LNCAP (cell line): ENCODE measurements around the gene MKNK1.

Experiments used
- TF ChIP-seq, protein P1 (sequence below): fragments of 450-650 bp; IDR thresholded peaks from 2 replicates; pipeline ENCODE4 v1.5.1; 2017; ENCODE audit warnings: mild to moderate bottlenecking

The MKNK1 gene

DNA sequence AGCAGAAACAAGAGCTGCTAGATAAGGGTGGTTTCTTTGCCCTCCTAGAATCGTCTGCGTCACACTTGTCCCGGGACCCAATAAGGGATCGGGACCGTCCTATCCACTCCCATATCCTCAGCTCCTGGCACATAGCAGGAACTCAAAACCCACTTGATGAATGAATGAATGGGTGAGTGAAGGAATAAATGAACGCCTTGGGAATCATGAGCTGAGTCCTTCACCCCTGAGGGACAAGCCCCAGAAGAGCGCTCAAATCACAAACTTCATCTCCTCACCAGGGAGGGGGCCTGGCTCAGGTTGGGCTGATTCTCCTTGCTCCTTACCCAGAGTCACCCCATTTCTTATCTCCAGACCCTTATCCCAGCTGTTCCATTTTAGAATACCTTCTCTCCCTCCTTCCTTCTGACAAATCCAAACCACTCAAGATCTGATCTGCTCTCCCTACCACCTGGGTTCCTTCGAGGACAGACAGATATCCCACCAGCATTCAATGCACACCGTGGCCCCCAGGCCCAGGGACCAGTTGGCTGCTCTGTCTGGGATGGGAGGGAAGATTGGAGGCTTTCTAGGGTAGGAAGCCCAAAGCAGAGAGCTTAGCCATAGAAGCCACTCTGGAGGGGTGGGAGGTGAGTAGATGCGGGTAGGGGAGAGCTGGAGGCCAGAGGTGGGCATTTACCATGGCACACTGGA, 13.2 kb upstream of the MKNK1 start:
- TF ChIP-seq, protein P1, sequence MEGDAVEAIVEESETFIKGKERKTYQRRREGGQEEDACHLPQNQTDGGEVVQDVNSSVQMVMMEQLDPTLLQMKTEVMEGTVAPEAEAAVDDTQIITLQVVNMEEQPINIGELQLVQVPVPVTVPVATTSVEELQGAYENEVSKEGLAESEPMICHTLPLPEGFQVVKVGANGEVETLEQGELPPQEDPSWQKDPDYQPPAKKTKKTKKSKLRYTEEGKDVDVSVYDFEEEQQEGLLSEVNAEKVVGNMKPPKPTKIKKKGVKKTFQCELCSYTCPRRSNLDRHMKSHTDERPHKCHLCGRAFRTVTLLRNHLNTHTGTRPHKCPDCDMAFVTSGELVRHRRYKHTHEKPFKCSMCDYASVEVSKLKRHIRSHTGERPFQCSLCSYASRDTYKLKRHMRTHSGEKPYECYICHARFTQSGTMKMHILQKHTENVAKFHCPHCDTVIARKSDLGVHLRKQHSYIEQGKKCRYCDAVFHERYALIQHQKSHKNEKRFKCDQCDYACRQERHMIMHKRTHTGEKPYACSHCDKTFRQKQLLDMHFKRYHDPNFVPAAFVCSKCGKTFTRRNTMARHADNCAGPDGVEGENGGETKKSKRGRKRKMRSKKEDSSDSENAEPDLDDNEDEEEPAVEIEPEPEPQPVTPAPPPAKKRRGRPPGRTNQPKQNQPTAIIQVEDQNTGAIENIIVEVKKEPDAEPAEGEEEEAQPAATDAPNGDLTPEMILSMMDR, result no peak

DNA sequence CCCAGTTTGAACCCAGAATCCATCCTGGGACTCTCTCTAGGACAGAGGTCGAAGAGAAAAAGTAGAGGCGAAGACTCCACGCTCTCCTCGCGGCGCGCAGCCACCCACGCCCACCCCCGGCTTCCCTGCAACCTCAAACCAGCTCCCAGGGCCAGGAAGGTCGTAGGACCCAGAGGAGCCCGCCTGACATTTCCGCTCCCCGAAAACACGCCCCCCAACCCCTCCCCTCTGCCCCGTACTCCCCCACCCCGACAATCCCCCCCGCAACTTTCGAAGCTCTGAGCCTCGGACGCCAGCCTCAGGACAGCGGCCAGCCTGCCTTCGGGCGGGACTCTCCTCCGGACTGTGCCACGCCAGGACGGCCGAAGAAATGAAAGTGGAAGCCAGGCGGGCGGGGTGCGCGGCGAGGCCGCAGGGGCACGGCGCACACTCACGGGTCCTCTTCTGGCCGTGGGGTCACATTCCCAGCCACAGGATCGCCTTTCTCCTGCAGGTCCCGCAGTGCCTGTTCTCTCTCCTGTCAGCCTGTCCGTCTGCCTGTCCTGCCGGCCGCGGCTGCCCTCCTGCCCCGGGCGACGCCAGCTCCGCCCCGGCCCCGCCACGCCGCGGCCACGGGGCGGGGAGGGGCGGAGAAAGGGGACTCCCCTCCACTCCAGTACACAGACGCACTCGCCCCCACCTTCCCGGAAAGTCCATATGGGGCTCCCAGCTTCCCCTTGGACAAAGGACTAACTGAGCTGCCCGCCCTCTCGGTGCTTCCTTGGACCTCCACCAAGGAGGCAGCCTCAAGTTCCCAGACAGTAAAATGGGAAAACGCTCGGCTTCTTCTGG, 12.4 kb upstream of the MKNK1 start, which contains the start of gene MOB3C:
Gene MOB3C (minus strand): TSS at position 535 of the 831 bp plus-strand sequence. CDS start 3,490 bp downstream, outside the sequence.
- TF ChIP-seq, protein P1, result no peak

DNA sequence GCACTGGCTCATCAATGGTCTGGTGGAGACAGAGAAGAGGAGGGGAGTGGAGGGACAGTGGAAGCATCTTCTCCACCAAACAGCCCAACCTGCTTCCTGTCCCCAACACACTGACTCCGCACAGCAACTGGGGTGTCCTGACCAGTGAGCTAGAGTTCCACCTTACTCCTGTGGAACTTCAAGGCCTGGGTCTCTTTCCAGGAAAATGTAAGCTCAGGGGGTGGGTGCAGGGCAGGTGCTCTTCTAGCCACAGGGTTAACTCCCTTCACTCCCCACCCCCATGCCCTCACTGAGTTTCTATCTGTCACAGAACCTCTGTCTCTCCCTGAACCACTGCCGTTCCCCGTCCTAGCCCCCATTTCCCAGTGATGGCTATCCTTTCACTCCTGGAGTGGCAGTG, 11.7 kb upstream of the MKNK1 start:
- TF ChIP-seq, protein P1, result no peak

DNA sequence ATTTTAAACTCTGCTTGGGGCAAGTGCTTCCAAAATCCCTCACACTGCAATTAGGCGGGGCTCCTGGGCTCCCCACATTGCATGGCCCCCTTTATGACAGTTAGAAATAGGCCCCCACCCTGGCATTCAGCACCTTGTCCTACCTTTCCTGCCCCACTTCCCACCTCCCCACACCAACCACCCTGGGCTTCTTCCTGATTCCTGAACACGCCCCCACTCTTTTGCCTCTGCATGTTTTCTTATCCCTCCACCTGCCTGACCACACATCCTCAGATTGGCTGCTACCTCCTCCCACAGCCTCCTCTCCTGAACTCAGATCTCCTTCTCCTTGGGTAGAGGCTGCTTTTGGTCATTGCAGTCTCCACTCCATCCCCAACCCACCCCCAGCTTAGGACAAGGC, 11.0 kb upstream of the MKNK1 start:
- TF ChIP-seq, protein P1, result no peak

DNA sequence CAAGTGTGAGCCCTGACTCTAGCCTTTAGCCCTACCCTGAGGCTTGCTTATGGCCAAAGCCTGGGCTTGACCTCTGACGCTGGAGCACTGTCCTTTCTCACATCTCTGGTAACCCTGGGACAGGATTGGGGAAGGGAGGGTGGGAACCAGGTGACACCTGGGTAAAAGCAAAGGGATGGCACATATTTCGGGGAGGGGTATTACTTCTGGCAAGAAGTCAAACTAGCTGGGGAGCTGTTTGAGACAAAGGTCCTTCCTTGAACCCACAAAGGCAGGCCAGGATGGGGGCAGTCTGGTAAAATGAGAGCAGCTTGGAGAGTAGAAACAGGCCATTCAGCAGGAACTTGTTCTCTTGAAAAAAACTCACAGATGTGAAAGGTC, 10.5 kb upstream of the MKNK1 start:
- TF ChIP-seq, protein P1, result no peak

DNA sequence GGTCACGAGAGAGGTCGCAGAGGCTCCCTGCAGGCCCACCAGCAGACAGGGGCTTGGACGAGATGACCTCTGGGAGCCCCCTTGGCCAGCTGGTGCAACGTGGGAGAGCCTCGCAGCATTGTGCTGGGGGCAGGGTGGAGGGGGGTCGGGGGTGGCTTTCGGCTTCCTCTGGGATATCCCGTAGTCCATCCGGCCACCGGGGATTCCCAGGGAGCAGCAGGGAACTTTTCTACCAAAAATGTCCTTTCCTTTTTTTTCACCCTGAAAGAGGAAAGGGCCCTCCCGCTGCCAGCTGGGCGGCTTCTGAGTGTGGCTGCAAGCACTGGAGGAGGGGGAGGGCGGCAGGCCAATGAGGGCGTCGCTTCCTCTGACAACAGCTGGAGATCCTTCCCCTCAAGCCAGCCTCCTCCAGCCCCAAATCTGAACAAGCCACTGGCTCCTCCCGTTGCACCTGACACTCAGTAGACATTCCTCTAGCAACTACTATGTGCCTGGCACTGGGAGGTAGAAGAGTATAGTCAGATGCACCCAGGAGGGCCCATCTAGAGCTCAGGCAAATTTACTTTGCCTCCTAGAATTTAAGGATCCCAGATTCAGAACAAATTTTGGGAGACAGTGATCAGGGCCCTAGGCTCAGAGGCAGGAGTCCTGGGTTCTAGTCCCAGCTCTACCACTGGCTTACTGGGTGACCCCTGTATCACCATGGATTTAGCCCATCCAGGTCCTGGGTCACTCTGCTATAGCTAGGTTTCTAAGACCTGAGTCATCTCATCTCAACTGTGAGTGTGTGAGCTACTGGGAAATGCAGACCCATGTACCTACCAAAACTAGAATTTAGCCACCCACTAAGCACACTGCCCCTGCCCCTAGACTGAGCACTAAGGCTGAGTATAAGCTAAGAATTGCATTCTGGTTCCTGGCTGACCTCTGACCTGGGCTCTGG, 9.9 kb upstream of the MKNK1 start:
- TF ChIP-seq, protein P1, result no peak
